Measurements from ENCODE around the gene MYO5C.

Gene MYO5C

DNA sequence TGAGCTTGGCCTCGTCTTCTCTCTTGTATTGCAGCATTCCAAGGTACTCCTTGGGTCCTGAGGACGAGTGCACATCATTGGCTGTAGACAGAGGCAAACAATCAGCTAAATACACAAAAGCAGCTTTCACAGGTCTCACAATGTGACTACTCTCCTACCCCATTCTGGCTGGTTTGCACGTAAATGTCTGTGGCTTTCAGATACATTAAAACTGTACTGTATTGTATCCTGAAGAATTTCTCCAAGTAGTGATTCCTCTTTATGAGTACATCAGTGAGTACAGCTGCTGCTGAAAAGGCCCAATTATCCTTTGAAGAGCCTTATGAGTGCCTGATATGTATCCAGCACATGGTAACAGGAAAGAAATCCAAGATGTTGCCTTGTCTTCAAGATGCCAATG lies 82.4 kb downstream of the MYO5C start:
- DNase-seq (ENCODE audit: low read depth), result no peak

DNA sequence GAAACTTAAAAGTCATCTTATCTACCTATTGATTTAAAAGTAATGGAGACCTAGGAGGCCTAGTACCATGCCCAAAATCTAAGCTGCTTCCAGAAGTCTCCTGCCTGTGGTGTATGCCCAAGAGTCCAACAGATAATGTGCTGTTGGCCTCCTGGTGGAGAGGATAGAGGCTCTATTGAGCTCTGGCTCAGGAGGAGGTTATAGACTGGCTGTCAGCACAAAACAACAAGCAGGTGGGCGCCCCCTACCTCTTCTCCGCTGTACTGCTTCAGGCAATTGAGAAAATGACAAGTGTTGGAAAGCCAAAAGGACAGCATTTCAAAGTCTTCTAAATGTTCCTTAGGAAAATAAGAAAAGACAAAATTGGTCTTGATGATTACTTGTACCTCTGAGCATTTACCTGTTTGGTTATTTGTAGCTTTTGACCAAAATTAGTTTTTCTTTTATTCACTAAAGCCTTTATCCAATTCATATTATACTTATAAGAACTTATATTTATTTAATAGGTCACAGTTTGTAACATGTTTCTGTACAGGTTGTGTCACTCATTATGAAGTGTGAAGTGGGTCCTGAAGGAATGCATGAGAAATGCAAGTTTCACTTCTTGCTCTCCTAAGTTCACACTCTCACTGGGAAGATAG lies 87.2 kb downstream of the MYO5C start:
- peak; percentile 21 for DNase-seq (ENCODE audit: low read depth)

DNA sequence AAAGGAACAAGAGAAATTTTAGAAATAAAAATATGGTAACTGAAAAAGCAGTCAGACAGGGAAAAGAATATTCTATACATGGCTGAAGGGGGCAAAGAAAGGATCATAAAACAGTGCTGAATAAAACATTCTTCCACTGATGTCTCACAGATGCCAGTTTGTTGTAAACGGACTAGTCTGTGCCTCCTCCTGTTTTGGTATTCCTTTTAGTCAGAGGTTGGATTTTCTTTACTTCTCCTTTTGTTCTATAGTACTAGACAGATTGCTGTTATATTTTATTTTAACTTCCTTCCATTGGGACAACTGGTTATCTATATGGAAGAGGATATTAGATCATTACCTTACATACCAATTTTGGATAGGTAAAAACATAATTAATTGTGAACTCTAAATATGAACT lies 88.4 kb downstream of the MYO5C start:
- no peak for DNase-seq (ENCODE audit: low read depth)

DNA sequence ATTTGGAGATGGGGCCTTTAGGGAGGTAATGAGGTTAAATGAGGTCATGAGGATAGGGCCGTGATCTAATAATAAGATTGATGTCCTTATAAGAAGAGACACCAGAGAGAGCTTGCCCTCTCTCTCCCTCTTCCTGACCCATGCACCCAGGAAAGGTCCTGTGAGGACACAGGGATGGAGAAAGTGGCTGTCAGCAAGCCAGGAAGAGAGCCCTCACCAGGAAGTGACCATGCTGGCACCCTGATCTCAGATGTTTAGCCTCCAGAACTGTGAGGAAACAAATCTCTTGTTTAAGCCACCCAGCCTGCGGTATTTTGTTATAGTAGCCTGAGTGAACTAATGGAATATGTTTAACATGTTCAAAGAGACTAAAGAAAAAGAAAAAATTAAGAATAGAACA lies 89.2 kb downstream of the MYO5C start:
- no peak for DNase-seq (ENCODE audit: low read depth)

DNA sequence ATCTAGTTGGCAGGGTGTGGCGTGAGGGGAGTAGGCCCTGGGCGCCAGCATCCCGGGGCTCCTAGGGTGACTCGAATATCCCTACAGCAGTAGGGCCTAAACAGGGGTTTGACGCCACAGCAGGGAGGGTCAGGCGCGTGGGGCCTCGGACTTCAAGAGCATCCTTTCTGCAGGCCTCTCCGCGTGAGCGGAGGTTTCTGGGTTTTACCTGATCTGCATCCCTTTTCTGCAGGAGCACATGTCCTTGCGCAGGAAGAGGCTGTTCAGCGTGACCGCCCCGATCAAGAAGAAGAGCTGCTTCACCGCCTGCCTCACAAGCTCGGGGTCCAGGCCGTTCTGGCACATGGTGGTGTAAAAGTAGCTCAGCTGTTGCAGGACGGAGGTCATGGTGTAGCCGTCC lies 90.9 kb downstream of the MYO5C start:
- DNase-seq (ENCODE audit: low read depth), result no peak

DNA sequence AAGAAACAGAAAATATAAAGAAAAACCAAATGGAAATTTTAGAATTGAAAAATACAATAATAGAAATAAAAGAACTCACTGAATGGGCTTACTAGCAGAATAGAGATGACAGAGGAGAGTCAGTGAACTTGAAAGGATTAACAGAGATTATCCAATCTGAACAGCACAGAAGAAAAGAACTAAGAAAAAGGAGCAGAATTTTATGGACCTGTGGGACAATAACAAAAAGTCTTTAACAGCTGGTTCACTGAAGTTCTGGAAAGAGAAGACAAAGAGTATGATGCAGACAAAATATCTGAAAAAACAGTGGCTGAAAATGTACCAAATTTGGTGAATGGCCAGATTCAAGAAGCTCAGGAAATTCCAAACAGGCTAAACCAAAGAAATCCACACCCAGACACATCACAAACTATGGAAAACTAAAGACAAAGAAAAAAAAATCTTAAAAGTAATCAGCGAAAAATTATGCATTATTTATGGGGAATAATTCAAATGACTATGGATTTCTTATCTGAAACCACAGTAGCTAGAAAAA lies 94.7 kb downstream of the MYO5C start:
- no peak for DNase-seq (ENCODE audit: low read depth)

DNA sequence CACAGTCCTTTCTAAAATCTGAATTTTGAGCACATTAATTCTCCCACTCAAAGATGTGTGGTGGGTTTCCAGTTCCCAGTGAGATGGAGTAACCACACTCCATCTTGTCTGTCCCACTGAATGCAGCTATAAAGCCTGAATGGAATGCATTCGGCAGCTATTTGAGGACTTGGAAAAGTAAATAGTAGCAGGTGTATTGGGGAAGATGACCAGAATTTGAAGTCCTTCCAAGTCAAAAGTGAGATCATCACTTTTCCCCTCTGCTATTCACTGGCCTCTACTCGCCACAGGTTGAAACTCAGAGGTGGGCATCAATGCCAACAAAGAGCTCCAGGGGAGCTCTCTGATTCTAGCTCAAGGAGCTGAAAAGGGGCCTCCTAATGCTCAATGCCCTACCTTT lies 96.3 kb downstream of the MYO5C start:
- DNase-seq (ENCODE audit: low read depth), result no peak

DNA sequence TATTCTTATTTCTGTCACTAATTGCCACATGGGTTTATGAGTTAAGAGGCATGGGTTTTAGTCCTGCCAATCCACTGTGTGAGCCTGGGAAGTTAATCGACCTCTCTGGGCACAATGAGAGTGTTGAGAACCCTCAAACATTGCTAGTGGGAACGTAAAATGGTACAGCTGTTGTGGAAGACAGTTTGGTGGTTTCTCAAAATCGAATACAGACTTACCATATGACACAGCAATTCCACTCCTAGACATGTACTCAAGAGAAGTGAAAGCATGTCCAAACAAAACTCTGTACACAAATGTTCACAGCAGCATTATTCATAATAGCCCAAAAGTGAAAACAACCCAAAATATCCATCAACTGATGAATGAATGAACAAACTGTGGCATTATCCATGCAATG lies 98.7 kb downstream of the MYO5C start:
- no peak for DNase-seq (ENCODE audit: low read depth)

DNA sequence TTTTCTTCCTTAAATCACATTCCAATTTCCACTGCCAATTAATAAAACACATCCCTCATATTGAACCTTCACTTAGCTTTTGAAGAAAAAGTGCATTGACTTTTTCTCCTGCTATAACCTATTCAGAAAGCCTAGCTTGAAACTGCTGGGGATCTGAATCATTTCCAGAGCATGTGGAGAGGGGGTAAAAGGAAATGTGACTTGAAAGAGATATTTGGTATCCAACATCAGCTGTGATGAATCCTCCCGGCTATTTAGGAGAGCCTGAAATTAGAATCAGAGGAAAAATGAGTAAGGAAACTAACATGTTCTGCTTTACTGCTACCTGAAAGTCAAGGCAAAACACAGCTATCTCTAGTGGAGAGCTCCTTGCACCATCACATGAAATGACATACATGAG lies 101.8 kb downstream of the MYO5C start:
- DNase-seq (ENCODE audit: low read depth), result no peak

DNA sequence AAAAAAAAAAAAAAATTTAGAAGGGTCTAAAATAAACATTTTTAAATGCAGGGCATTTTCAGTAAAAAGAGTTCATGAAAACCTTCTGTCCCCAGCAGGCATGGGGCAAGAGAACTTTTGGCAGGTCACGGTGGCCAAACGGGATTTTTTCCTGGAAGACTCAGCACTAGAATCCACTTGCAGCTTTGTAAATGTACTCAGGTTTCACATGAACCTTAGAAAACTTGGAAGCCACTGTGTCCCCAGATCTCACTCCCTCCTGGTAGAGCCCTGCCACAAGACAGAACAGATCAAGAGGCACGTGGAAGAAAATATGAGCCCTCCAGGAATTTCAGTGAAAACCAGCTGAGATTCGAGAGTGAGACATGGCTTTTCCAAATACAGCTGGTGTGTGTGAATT lies 102.3 kb downstream of the MYO5C start:
- DNase-seq (ENCODE audit: low read depth), result no peak

DNA sequence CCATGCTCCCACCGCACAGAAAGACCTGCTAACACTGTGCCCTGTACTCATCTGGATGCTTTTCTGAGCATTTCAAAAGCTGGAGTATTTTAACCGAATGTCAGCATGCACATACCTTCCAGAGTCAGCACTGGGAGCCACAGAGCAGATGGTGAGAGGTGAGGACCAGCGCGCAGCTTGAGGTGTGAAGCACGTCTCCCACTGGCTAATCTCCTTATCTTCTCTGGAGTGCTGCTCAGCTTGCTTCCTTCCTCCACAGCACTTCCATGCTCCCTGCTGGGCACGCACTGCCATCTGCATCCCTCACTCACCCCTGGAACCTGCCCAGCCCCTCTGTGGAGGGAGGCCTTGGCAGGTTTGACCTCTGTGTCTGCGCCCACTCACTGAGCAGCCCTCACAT lies 104.4 kb downstream of the MYO5C start, which contains the start of gene GNB5:
Gene GNB5, minus strand, starts transcription at position 186 of the 400 bp plus-strand sequence. CDS start 6,716 bp downstream, outside the sequence.
- no peak for DNase-seq (ENCODE audit: low read depth)

DNA sequence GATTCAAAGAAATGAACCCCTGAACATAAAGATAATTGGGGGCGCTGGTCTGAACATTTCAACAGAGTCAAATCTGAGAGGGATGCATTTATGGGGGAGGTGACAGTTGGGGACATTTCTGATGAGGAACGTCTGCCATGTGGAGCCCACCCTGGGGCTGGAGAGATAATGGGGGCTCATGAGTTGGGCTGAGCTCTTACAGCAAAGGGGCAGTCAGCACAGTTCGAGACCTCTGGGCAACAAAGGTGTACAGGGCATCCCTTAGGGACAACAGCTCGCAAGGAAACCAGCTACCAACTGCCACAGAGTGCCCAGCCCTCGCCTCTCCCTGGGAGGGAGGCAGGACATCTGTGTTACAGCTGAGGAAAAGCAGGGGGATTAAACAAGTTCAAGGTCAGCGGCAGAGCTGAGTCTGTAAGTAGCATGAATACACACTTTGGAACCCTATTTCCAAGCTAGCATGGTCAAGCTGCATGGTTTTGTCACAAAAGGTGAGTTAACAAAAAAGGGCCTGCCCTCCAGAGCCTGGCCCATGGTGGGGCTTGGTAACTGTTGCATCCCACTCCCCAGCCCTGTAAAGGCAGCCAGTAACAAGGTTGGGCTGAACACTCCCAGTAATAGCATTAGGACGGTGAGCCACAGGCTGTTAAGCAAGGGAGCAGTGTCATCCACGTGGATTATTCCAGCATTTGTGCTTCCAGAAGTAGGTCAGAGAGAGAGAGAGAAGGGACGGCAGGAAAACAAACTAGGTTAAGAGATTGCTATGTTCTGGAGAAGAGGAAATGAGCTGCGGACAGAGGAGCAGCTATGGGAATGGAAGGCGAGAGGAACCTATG lies 108.7 kb downstream of the MYO5C start:
- DNase-seq (ENCODE audit: low read depth), result no peak

DNA sequence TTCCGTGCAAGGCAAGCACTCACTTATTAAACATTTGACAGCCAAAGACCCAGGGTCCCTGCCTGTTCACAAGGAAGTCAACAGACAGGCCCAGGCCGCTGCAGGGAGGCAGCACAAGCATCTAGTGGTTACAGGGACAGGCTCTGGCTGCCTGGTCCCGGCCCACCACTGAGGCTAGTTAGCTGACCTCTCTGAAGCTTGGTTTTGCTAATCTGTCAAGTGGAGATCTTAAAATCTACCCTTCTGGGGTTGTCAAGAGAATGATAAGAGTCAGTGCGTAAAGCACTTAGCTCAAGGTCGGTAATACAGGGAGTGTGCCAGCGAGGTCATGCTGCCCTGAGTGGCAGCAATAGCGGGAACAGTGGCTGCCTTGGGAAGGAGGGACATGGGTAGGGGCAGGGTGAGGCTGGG lies 110.4 kb downstream of the MYO5C start:
- no peak for DNase-seq (ENCODE audit: low read depth)

DNA sequence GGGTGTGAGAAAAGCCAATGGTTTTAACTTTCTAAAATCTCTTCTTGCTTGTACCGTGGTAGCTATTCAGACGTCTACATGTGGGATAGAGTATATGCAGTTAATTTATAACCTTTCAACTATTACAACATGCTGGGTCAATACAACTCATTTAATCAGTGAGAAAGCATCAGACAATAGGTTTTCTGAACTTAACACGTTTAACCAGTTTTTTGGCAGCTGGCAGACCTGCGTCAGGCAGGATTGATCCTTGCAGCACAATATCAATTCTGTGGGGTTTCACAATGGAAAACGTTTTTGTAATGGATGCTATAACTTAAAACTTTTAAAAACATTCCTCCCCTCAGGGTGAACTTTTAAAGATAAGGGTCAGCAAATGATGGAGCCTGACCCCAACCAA lies 110.9 kb downstream of the MYO5C start:
- no peak for DNase-seq (ENCODE audit: low read depth)

DNA sequence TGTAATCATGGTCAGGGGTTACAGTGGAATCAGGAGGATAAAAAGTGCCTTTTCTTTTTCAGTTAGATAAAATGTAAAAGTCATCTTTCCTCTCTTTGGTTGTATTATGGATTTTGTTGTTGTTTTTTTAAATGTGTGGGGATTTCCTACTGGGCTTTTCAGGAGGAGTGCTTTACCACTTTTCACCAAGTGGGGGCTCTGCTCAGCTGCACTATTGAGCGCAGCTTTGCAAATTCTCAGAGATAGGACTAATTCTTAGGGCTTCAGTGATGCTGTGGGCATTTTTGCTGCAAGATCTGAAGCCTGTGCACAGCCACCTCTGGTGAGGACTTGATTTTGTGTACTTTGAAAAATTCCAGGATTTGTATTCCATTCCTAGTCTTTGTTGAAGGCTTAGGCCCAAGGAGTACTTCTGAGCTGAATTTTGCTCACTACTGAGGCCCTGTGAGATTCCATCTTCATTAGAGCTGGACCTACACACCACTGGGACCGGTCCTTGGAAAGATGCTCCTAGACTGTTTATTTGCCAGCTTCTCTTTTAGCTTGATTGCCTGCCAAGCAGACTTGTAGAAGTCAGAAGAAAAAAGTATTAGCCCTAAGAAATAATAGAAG lies 111.9 kb downstream of the MYO5C start:
- DNase-seq (ENCODE audit: low read depth), result no peak

DNA sequence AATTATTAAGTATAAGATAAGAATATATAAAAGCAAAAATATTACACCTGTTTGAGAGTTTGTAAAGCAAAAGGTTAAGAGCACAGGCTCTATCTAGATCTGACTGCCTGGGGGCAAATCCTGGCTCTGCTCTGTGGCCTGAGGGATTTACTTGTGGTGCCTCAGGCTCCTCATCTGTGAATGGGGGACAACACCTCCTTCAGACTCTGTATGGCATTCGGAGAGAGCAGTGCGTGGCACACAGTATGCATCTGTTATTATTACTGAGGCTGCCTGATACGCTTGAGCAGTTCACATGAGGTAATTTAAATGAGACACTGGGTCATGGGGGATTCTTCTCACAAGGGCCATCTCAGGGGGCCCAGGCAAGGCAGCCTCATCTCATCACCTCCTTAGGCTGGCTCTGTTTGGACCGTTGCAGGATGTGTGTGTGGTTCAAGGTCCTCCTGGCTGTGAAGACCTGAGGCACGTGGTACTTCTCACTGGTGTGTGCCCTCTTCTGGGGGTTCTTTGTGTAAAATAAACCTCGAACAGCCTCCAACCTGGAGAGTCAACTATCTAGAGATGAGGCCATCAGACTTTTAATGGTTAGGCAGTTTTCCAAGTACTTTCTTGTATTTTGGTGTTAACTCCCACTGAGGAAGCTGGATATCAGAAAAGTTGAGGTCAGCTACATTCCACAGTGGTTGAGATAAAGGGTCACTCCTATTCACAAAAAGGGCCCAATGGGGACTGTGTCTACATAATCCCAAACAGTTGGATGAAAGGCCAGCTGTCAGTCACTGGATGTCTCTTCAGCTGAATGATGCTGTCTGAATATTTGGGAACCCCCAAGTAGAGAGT lies 113.4 kb downstream of the MYO5C start:
- DNase-seq (ENCODE audit: low read depth), result no peak

DNA sequence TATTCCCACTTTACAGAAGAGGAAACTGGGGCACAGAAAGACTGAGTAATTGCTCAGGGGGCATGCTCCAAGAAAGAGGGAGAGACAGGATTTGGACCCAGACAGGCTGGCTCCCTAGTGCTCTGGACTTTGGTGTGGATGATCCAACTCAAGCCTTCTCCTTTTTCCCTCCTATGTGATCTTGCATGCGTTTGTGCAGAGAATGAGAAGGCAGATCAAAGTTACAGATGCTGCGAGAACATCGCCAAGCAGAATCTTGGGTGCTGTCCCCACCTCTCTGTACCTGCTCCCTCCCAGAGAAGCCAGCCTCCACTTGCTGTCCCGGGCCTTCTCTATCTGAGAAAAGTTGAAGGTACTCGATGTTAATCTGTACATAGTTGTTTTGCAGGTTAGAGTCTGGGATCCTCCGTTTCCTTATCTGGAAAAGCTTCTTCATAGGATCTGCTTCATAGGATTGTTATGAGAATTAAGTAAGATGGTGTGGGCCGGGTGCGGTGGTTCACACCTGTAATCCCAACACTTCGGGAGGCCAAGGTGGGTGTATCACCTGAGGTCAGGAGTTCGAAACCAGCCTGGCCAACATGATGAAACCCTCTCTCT lies 114.7 kb downstream of the MYO5C start:
- DNase-seq (ENCODE audit: low read depth), result no peak

DNA sequence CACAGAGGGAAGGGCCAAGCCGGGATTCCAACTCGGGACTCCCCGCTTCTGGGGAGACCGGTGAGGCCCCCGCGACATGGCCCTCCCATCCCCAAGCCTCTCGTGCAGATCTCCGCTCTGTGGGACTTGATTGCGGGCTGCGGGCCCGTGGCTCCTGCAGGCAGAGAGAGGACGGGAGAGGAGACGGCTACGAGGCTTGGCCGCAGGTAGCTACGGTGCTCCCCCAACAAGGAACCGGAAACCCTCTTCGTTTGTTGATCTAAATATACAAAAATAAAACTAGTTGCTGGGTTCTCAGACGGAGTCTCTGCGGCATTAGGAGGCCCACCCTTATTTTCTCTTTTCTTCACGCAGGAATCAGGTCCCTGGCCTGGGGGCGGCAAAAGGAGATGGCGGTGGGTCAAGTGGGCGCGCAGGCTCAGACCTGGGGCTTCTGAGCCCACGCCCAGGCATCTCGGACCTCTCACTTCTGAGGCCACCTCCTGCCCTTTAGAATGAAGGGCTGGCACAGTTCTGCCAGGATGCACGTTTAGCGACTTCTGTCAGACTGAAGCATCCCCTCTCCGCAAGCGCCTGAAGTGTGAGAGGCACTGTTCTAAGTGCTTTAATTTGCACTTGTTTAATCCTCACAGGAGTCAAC lies 115.3 kb downstream of the MYO5C start:
- no peak for DNase-seq (ENCODE audit: low read depth)

DNA sequence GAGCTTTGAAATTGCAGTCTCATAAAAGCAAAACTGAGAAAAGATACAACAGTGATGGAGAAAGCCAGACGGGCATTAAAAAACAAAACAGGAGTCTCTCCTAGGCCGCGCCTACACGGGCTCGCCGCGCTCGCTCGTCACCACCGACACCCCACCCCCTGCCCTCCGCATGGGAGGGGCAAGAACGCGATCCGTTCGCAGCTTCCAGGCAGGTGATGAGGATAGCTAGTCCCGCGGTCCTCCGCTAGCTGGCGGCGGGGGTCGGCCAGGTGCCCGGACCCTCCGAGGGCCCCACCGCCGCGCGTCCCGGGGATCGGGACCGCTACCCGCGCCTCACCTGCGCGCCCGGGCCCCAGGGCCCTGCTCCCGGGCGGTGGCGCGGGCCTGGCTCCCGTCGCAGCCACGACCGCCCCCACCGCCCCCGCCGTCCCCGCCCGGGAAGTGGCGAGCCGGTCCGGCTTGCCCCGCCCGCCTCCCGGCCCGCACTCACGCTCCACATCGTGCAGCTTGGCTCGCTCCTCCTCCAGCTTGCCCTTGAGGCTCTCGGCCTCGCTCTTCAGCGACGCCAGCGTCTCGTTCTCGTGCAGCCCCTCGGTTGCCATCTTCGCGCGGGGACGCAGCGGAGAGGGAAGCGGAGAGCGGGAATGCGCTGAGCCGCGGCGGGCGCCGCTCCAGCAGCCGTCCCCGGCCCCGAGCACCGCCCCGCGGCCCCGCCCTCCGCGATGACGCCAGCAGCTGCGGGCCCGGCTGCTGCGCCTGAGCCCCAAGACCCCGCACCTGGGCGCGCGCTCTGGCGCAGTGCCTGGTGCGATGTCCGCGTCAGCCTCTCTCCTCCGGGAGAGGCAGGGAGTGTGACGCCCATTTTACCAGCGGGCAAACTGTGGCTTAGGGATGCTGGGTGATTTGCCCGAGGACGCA lies 116.1 kb downstream of the MYO5C start:
- DNase-seq (ENCODE audit: low read depth), result peak; percentile 60

DNA sequence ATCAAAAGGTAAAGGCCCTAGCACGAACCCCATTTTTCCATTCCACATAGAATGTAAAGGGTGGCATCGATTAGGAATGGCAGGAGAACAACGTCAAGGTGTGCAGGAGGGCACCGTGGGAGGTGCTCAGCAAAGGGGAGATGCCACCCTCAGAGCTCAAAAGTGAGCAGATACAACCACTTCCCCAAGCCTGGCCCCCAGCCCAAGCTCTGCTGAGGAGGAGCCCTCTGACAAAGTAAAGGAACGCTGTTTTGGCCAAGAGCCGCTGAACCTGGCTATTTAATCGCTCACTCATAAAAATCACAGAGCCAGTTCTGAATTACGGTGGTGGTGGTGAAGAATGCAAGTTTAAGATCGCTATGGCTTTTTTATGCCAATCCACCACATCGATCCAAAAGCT lies 116.8 kb downstream of the MYO5C start:
- DNase-seq (ENCODE audit: low read depth), result no peak
